Gastrocnemius medialis (tissue), 4 donors: ENCODE results near the gene SLC17A1.

Source experiments
- CTCF ChIP-seq, 5 experiments: fragments of 450-650 bp in 3 of 5; fragments of 200-600 bp in 2 of 5; sonication (generic) in 2 of 5; IDR thresholded peaks in 4 of 5; conservative IDR thresholded peaks in 1 of 5; 1 replicate in 4 of 5; 2 replicates in 1 of 5; pipeline ENCODE4 v1.5.1; 2016 to 2019; ENCODE audit warnings: antibody characterized with exemption in 5 of 5, mild to moderate bottlenecking in 3 of 5, moderate library complexity in 3 of 5
- POLR2A ChIP-seq, 2 donors: fragments of 450-650 bp; IDR thresholded peaks; one replicate each; pipeline ENCODE4 v1.6.1; 2017; ENCODE audit warnings: antibody characterized with exemption in 2 of 2, mild to moderate bottlenecking in 2 of 2, moderate library complexity in 2 of 2

- TF ChIP-seq CTCF (IDR thresholded peaks at IDR 0.05 in 4 of 5, conservative IDR thresholded peaks at IDR 0.05 in 1 of 5), result no peak
- TF ChIP-seq POLR2A (IDR thresholded peaks at IDR 0.05), result no peak
Observed at GRCh38 chr6:25851961-25852360, 20.1 kb upstream of the SLC17A1 start.
